Ectodermal cell (in vitro differentiated cells): Measurements from ENCODE around the gene FHIP1A.
"Not testable (repeated sequence)": the region's sequence is repeated elsewhere in the genome, so short reads cannot be mapped to it uniquely, and the experiment has no call there.

Experiments used
- H3K27ac ChIP-seq: 2 replicates; pipeline ENCODE4 v1.7.0; 2013; ENCODE audit warnings: mild to moderate bottlenecking, low read depth, low read length; ENCODE audit not compliant: insufficient read depth, poor library complexity, severe bottlenecking
- H3K27me3 ChIP-seq: 2 replicates; pipeline ENCODE4 v1.7.0; 2013; ENCODE audit warnings: mild to moderate bottlenecking, low read length; ENCODE audit not compliant: insufficient read depth, control insufficient read depth, poor library complexity, severe bottlenecking
- H3K36me3 ChIP-seq: one replicate; pipeline ENCODE4 v1.7.0; 2013; ENCODE audit warnings: low read length; ENCODE audit not compliant: control insufficient read depth, insufficient read depth
- H3K4me1 ChIP-seq: one replicate; pipeline ENCODE4 v1.7.0; 2013; ENCODE audit warnings: low read length; ENCODE audit not compliant: control insufficient read depth, insufficient read depth
- H3K4me3 ChIP-seq: 2 replicates; pipeline ENCODE4 v1.7.0; 2013; ENCODE audit warnings: low read depth, low read length, control low read depth; ENCODE audit not compliant: insufficient read depth
- H3K9me3 ChIP-seq: 2 replicates; pipeline ENCODE4 v1.7.0; 2013; ENCODE audit warnings: mild to moderate bottlenecking, low read length, moderate library complexity; ENCODE audit not compliant: control insufficient read depth
- WGBS, 2 experiments: methylation state at CpG; one replicate each; pipeline ENCODE4 v1.1.7; 2013; ENCODE audit warnings: missing lambda C conversion rate in 2 of 2; 5-methylcytosine and 5-hydroxymethylcytosine counted together

FHIP1A gene

DNA sequence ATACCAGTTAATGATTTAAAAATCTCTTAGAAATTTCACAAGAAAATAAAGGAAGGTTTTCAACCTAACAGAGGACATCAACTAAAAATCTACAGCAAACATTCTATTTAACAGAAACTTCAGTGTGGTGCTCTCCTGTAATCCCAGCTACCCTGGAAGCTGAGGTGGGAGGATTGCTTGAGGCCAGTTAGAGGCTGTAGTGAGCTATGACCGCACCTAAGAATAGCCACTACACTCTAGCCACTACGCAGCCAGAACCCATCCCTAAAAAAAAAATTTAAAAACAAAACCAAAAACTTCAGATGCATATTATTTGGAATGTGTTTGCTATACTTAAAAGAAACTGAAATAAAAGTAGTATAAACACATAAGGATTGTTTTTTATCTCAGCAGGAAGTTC lies 7.2 kb upstream of the FHIP1A start:
- Histone ChIP-seq H3K4me3 (no peak overlapping the region), H3K4me1 (no peaks in the 10 kb centered on the region), H3K36me3 (no peaks in the 10 kb centered on the region), H3K9me3 (no peaks in the 10 kb centered on the region), H3K27ac (no peak overlapping the region), H3K27me3 (peaks cover 3% of the 10 kb centered on the region)
- WGBS, 2 experiments, result 86% methylated on average over 1 of the region's 2 CpGs; no CpG with 5 or more reads in 1 of the 2 experiments

DNA sequence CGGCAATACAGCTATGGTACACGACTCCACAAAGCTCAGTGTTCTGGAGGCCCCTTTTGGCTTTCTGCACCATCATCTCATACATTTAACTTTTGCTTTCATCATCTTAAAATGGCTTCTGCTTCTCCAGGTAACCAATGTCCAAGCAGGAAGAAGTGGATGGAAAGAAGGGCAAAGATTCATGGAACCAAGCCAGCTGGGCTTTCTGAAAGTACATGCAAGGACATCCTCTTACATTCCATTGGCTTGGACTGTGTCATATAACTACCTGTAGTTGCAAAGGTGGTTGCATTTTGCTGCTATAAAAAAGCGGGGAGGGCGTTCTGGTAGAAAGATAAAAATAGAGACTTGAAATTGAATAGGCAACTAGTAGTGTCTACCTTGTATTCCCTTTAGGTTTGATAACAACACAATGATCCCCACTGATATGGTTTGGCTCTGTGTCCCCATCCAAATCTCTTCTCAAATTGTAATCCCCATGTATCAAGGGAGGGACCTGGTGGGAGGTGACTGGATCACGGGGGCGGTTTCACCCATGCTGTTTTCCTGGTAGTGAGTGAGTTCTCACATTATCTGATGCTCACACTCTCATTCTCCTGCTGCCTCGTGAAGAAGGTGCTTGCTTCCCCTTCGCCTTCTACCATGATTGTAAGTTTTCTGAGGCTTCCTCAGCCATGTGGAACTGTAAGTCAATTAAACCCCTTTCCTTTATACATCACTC lies 6.7 kb upstream of the FHIP1A start:
- no peaks in the 10 kb centered on the region for H3K36me3 ChIP-seq
- no peaks in the 10 kb centered on the region for H3K4me1 ChIP-seq
- 90 to 92% methylated on average over 8 of the region's 8 CpGs for WGBS, 2 experiments
- H3K4me3 ChIP-seq, result no peak overlapping the region
- no peaks in the 10 kb centered on the region for H3K9me3 ChIP-seq
- H3K27me3 ChIP-seq, result peaks cover 8% of the 10 kb centered on the region
- no peak overlapping the region for H3K27ac ChIP-seq

DNA sequence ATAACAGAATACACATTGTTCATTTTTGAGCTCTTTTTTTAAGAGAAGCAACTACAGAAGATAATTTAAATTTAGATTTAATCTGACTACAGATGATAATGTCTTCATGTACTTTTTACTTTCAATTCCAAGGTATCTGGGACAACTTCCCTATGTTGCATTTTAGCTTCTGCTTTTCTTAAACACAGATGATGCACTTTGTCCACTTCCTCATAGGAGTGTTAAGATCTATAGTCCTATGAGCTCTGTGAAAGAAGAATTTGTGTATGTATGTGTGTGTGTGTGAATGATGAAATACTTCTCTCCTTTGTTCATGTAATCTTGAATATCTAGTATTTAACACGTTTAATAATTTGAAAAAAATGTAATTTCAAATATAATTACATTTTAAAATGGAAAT lies 5.3 kb upstream of the FHIP1A start:
- WGBS, 2 experiments, result no CpG with 5 or more reads among the region's 1 CpG
- H3K36me3 ChIP-seq, result no peaks in the 10 kb centered on the region
- H3K4me1 ChIP-seq, result no peaks in the 10 kb centered on the region
- H3K27ac ChIP-seq, result no peak overlapping the region
- no peak overlapping the region for H3K4me3 ChIP-seq
- peaks cover 22% of the 10 kb centered on the region for H3K27me3 ChIP-seq
- H3K9me3 ChIP-seq, result no peaks in the 10 kb centered on the region

DNA sequence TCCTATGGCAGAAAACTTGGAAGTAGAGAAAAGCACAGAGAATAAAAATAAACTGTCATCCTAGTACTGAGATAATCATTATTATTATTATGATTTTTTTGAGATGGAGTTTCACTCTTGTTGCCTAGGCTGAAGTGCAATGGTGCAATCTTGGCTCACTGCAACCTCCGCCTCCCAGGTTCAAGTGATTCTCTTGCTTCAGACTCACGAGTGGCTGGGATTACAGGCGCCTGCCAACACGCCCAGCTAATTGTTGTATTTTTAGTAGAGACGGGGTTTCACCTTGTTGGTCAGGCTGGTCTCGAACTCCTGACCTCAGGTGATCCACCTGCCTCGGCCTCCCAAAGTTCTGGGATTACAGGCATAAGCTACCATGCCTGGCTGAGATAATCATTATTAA lies 4.2 kb upstream of the FHIP1A start:
- not testable (repeated sequence) for H3K4me3 ChIP-seq, H3K9me3 ChIP-seq, H3K27ac ChIP-seq, H3K36me3 ChIP-seq, H3K4me1 ChIP-seq
- peaks cover 31% of the 10 kb centered on the region for H3K27me3 ChIP-seq
- WGBS, 2 experiments, result 88 to 93% methylated on average over 7 of the region's 7 CpGs

DNA sequence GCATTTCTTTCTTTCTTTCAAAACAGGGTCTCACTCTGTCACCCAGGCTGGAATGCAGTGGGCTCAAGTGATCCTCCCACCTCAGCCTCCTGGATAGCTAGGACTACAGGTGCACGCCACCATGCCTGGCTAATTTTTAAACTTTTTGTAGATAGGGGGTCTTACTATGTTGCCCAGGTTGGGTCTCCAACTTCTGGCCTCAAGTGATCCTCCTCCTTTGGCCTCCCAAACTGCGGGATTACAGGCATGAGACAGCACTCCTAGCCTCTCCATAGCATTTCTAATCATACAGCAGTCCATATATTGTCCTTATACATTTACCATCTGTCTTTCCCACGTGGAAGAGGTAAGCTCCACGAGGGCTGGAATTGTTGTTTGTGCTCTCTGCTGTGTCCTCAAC lies 2.0 kb upstream of the FHIP1A start:
- no peaks in the 10 kb centered on the region for H3K9me3 ChIP-seq
- peaks cover 42% of the 10 kb centered on the region for H3K27me3 ChIP-seq
- 87 to 92% methylated on average over 4 of the region's 4 CpGs for WGBS, 2 experiments

DNA sequence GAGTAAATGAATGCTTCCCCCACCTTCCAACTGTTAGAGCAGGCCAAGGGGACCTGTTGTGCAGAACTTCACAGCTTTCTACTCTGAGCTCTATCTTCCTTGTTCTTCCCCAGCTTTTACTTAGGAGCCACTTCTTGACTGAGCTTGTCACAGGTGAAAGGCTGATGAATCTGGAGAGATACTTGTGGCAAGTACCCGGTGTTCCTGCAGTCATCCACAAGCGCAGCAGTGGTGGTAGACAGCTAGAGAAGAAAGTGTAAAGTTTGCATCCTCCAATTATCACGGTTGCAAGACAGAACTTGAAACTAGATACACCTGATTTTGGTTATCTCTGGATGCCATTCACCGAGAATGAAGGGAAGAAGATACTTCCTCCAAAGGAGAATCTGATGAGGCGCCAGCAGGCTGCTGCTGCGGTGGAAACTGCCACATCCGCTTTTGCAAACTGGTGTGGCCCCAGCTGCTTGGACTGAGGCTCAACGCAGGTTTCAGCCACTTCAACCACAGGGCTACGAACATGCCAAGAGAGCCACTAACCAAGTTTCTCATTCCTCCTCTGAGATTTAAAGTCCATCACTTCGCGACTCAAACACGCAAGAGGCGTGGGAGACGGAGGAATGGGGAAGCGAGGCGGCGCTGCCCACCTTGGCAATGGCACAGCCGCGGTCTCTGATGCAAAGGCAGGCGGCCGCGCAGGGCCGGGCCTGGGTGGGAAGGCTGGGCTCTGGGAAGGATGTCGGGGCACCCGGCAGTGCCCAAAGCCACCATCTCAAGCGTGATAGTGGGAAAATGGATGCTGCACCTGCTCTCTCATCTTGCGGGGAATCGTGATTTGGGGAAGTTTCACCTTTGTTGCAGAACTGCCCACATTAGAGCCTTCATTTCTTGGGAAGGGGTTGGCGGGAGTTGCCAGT lies 1.3 kb upstream of the FHIP1A start:
- no peaks in the 10 kb centered on the region for H3K4me1 ChIP-seq
- peak overlapping the region; percentile 59 for H3K4me3 ChIP-seq
- no peak overlapping the region for H3K27ac ChIP-seq
- no peaks in the 10 kb centered on the region for H3K9me3 ChIP-seq
- WGBS, 2 experiments, result 40% methylated on average over 29 of the region's 29 CpGs
- H3K36me3 ChIP-seq, result no peaks in the 10 kb centered on the region
- H3K27me3 ChIP-seq, result peaks cover 42% of the 10 kb centered on the region

More for the DNA sequence above, 2.0 kb upstream of the FHIP1A start:
- H3K4me1 ChIP-seq, result no peaks in the 10 kb centered on the region
- H3K27ac ChIP-seq, result no peak overlapping the region
- no peak overlapping the region for H3K4me3 ChIP-seq
- no peaks in the 10 kb centered on the region for H3K36me3 ChIP-seq

DNA sequence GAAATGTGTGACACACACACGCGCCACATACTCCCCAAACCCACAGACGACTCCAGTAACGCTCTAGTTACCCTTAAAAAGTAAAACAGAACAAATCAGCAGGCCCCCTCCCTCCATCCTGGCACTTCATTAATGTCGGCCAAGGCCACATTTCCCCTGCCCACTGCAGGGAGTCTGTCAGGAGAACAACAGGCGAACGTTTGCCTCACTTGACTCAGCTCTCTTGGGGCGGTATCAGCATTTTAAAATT lies 671 bp upstream of the FHIP1A start:
- Histone ChIP-seq H3K36me3 (no peaks in the 10 kb centered on the region), H3K9me3 (no peaks in the 10 kb centered on the region), H3K4me1 (no peaks in the 10 kb centered on the region), H3K27ac (no peak overlapping the region), H3K27me3 (peaks cover 42% of the 10 kb centered on the region), H3K4me3 (peak overlapping the region; percentile 59)
- 5 to 6% methylated on average over 8 of the region's 8 CpGs for WGBS, 2 experiments

DNA sequence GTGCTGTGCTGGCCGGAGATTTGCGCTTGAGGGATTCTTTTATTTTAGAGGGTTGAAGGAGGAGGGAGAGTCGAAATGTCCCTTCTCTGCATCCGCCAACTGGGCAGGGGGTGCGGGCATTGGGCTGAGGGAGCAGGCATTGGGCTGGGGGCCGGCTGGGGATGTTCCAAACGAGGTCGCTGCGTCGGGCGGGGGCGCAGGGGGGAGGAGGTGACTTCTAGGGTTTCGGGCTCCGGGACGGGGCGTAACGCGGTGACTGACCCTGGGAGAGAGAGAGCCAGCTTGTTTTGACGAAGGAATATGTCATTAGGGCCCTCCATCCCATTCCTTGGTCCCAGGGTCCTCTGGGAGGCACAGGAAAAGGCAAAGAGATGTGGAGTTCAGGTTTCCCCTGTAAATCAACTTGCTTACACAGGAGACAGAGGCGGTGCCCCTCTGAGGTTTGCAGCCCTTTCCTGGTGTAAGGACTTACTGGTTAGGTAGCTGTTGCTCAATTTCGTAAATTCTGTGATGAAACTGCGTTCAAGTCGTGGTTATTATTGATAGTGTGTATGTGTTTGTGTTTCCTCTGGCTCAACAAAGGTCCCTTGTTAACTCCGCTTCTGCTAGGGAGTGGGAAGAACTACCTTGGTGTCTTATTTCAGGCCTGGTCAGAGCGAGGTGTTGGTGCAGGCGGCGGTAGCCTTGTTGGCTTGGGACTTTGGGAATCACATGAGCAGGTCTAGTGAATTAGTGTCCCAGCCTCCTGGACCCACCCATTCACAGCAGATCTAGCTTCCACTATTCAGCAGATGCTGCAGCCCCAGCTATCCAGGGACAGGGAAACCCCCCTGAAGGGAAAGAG lies 716 bp downstream of the FHIP1A start:
- WGBS, 2 experiments, result 2% methylated on average over 27 of the region's 27 CpGs
- peaks cover 42% of the 10 kb centered on the region for H3K27me3 ChIP-seq
- no peak overlapping the region for H3K27ac ChIP-seq

DNA sequence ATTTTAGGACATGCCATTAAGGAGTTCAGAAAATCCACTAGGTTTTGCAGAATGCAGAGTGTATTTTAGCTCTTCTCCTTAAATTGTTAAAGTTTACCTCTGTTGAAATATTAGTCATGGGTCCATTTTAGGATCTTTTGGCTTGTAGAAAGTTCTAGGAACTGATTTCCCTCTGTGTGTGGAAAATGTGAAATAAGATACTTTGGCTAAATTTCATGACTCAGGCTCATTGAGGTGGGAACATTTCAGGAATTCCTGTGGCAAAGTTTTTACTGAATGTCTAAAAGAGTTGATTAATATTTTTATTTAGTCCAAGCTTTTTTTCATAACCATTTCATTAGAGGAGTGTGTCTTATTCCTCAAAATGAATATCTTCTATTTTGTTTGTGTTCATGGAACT lies 7.0 kb downstream of the FHIP1A start:
- no peak overlapping the region for H3K4me3 ChIP-seq
- H3K9me3 ChIP-seq, result no peaks in the 10 kb centered on the region
- no peaks in the 10 kb centered on the region for H3K36me3 ChIP-seq
- no peak overlapping the region for H3K27ac ChIP-seq
- no peaks in the 10 kb centered on the region for H3K27me3 ChIP-seq
- H3K4me1 ChIP-seq, result no peaks in the 10 kb centered on the region

More for the DNA sequence above, 716 bp downstream of the FHIP1A start:
- Histone ChIP-seq H3K9me3 (no peaks in the 10 kb centered on the region), H3K4me1 (no peaks in the 10 kb centered on the region), H3K36me3 (no peaks in the 10 kb centered on the region), H3K4me3 (peak overlapping the region; percentile 59)

DNA sequence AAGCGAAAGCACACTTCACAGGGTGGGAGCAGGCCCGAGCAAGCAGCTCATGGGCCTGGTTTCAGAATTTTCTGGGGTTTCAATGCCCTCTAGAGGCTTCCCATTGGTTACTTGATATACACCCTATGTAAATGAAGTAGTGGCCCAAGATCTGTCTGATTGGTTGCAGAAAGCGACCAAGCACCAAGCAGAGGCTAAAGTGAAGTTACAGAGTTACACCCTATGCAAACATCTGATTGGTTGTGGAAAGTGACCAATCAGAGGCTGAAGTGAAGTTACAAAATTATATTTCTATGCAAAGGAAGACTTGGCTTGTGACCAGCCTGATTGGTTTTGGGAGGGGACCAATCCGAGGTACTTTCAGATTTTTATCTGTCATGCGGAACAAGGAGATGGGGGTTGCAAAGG lies 8.2 kb downstream of the FHIP1A start:
- Histone ChIP-seq H3K27me3 (no peaks in the 10 kb centered on the region), H3K36me3 (no peaks in the 10 kb centered on the region), H3K27ac (no peak overlapping the region), H3K4me1 (no peaks in the 10 kb centered on the region), H3K9me3 (no peaks in the 10 kb centered on the region), H3K4me3 (no peak overlapping the region)
- 91 to 94% methylated on average over 5 of the region's 5 CpGs for WGBS, 2 experiments
